Loucy (cell line): Measurements from ENCODE around the gene TMEM63A.

ENCODE experiments used
- H2AFZ ChIP-seq: fragments of 200-600 bp; sonication (generic); 2 replicates; pipeline ENCODE4 v1.6.0; 2016; ENCODE audit warnings: antibody characterized with exemption, mild to moderate bottlenecking, low read length, moderate library complexity
- H3F3A ChIP-seq: fragments of 200-600 bp; 2 replicates; pipeline ENCODE4 v1.6.0; 2016; ENCODE audit warnings: antibody characterized with exemption, low read depth, mild to moderate bottlenecking
- H3K27me3 ChIP-seq: fragments of 200-600 bp; sonication (generic); 2 replicates; pipeline ENCODE4 v1.6.1; 2014; ENCODE audit warnings: low read length, mild to moderate bottlenecking; ENCODE audit not compliant: insufficient read depth, poor library complexity, severe bottlenecking
- H3K36me3 ChIP-seq: fragments of 200-600 bp; sonication (generic); 2 replicates; pipeline ENCODE4 v1.6.1; 2016; ENCODE audit warnings: low read length; ENCODE audit not compliant: insufficient read depth
- H3K4me1 ChIP-seq: fragments of 200-600 bp; sonication (generic); 2 replicates; pipeline ENCODE4 v1.5.1; 2014; ENCODE audit warnings: low read length, mild to moderate bottlenecking; ENCODE audit not compliant: insufficient read depth, poor library complexity, severe bottlenecking
- H3K4me2 ChIP-seq: fragments of 200-600 bp; sonication (generic); 2 replicates; pipeline ENCODE4 v1.6.0; 2014; ENCODE audit warnings: antibody characterized with exemption, low read length, low read depth, mild to moderate bottlenecking; ENCODE audit not compliant: poor library complexity, severe bottlenecking
- H3K4me3 ChIP-seq: fragments of 200-600 bp; sonication (generic); 2 replicates; pipeline ENCODE4 v1.5.1; 2014; ENCODE audit warnings: low read length, mild to moderate bottlenecking, mixed read lengths; ENCODE audit not compliant: poor library complexity, severe bottlenecking
- H3K79me2 ChIP-seq: fragments of 200-600 bp; sonication (generic); 2 replicates; pipeline ENCODE4 v1.6.1; 2014; ENCODE audit warnings: low read length; ENCODE audit not compliant: insufficient read depth
- H3K9ac ChIP-seq: fragments of 200-600 bp; sonication (generic); 2 replicates; pipeline ENCODE4 v1.6.0; 2014; ENCODE audit warnings: mild to moderate bottlenecking, low read depth, low read length, moderate library complexity; ENCODE audit not compliant: poor library complexity, severe bottlenecking
- H3K9me2 ChIP-seq: fragments of 200-600 bp; sonication (generic); replicated peaks from 2 replicates; pipeline ENCODE4 v1.6.1; 2016; ENCODE audit warnings: low read depth, low read length, mixed read lengths
- H3K9me3 ChIP-seq: fragments of 200-600 bp; sonication (generic); 2 replicates; pipeline ENCODE4 v1.6.1; 2014; ENCODE audit warnings: mild to moderate bottlenecking, antibody characterized with exemption, low read length, low read depth; ENCODE audit not compliant: insufficient read depth
- H4K20me1 ChIP-seq: fragments of 200-600 bp; sonication (generic); 2 replicates; pipeline ENCODE4 v1.6.0; 2014; ENCODE audit warnings: antibody characterized with exemption, low read length, mild to moderate bottlenecking; ENCODE audit not compliant: insufficient read depth, poor library complexity, severe bottlenecking
- CTCF ChIP-seq: fragments of 200-600 bp; sonication (generic); conservative IDR thresholded peaks from 2 replicates; pipeline ENCODE4 v1.5.1; 2014; ENCODE audit warnings: mild to moderate bottlenecking, antibody characterized with exemption, low read length
- EZH2phosphoT487 ChIP-seq: fragments of 200-600 bp; IDR thresholded peaks from 2 replicates; pipeline ENCODE4 v1.6.1; 2018; ENCODE audit warnings: antibody characterized with exemption, mild to moderate bottlenecking, moderate library complexity, borderline replicate concordance

The TMEM63A gene

GRCh38 chr1:225915538-225915991 is 33.4 kb upstream of the TMEM63A start:
- H3F3A ChIP-seq: no peaks in the 10 kb centered on the region
- H3K4me1 ChIP-seq: peaks cover 9% of the 10 kb centered on the region
- H3K36me3 ChIP-seq: no peaks in the 10 kb centered on the region
- no peak overlapping the region for H3K4me3 ChIP-seq
- no peaks in the 10 kb centered on the region for H3K9me2 ChIP-seq
- H3K27me3 ChIP-seq: no peaks in the 10 kb centered on the region
- no peak overlapping the region for H2AFZ ChIP-seq
- no peaks in the 10 kb centered on the region for H3K9me3 ChIP-seq
- H3K9ac ChIP-seq: no peak overlapping the region
- peaks cover 1% of the 10 kb centered on the region for H4K20me1 ChIP-seq
- no peak for TF ChIP-seq CTCF
- no peak for TF ChIP-seq EZH2phosphoT487
- H3K4me2 ChIP-seq: no peak overlapping the region
- peaks cover 2% of the 10 kb centered on the region; the same call in 1 of the 2 replicates for H3K79me2 ChIP-seq

DNA sequence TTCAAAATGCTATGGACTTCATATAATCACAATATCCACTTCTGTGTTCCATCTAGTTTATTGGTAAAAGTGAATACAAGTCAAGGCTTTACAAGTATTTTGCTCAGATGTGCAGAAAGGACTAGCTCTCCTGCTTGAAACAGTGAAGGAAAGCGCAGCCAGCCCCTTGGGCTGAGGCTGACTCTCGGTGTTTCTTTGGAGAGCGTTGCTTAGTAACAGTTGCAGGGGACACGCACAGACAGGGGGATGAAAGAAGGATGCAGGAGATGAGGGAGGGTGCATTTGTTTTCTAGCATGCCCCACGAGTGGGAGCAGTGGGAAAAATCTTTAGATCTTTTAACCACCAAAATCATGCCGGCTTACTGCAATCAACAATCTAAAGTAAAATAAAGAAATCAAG is 32.8 kb upstream of the TMEM63A start:
- Histone ChIP-seq H4K20me1 (no peaks in the 10 kb centered on the region), H3K9me2 (no peaks in the 10 kb centered on the region), H3K4me1 (peaks cover 5% of the 10 kb centered on the region)

GRCh38 chr1:225914391-225914790 is 32.2 kb upstream of the TMEM63A start:
- Histone ChIP-seq H4K20me1 (no peaks in the 10 kb centered on the region), H3K36me3 (no peaks in the 10 kb centered on the region), H3K9me2 (no peaks in the 10 kb centered on the region), H3F3A (no peaks in the 10 kb centered on the region), H3K4me1 (no peaks in the 10 kb centered on the region), H3K27me3 (no peaks in the 10 kb centered on the region), H3K9ac (no peak overlapping the region), H2AFZ (no peak overlapping the region), H3K9me3 (no peaks in the 10 kb centered on the region), H3K4me2 (no peak overlapping the region), H3K79me2 (no peaks in the 10 kb centered on the region), H3K4me3 (no peak overlapping the region)
- no peak for TF ChIP-seq CTCF
- TF ChIP-seq EZH2phosphoT487: no peak

More for the DNA sequence above, 32.8 kb upstream of the TMEM63A start:
- no peaks in the 10 kb centered on the region for H3K27me3 ChIP-seq
- H3K36me3 ChIP-seq: no peaks in the 10 kb centered on the region
- H3K9ac ChIP-seq: no peak overlapping the region
- TF ChIP-seq EZH2phosphoT487: no peak
- TF ChIP-seq CTCF: no peak
- no peaks in the 10 kb centered on the region for H3K79me2 ChIP-seq
- H2AFZ ChIP-seq: no peak overlapping the region
- no peak overlapping the region for H3K4me3 ChIP-seq
- no peak overlapping the region for H3K4me2 ChIP-seq
- H3K9me3 ChIP-seq: no peaks in the 10 kb centered on the region
- no peaks in the 10 kb centered on the region for H3F3A ChIP-seq
